GM06990 (cell line): Measurements from ENCODE around the gene OR5A1.

ENCODE experiments used
- DNase-seq: peaks from one replicate; pipeline ENCODE4 v3.0.0-alpha.2; 2011; ENCODE audit not compliant: insufficient read length; ENCODE audit errors: extremely low read depth
- H3K27me3 ChIP-seq: replicated peaks from 2 replicates; pipeline ENCODE4 v1.6.0; 2011; ENCODE audit warnings: low read length; ENCODE audit not compliant: control insufficient read depth, insufficient read depth
- H3K36me3 ChIP-seq: 2 replicates; pipeline ENCODE4 v1.5.1; 2011; ENCODE audit warnings: low read length; ENCODE audit not compliant: control insufficient read depth, insufficient read depth
- H3K4me3 ChIP-seq: replicated peaks from 2 replicates; pipeline ENCODE4 v1.5.1; 2011; ENCODE audit warnings: low read depth, mild to moderate bottlenecking, control low read depth, low read length
- TF ChIP-seq, protein P1 (sequence below): IDR thresholded peaks from 2 replicates; pipeline ENCODE4 v1.5.1; 2011; ENCODE audit warnings: low read length, control low read depth, mild to moderate bottlenecking, inconsistent platforms; ENCODE audit not compliant: insufficient read depth, poor library complexity, severe bottlenecking

The OR5A1 gene

DNA sequence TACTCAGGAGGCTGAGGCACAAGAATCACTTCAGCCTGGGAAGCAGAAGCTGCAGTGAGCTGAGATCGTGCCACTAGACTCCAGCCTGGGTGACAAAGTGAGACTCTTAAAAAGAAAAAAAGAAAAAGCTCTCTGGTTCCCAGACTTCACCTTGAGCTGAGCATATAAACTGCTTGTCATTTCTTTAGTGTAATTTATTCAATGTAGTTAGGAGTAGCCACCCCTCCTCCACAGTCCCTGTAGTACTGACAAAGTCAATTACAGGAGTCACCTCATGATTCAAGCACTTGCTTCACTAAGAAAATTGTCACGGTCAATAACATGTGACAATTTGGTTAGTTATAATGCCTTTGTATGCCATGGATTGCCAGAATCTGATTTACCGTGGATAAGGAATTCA is 44.1 kb downstream of the OR5A1 start:
- H3K36me3 ChIP-seq = no peaks in the 10 kb centered on the region
- no peak overlapping the region for H3K4me3 ChIP-seq
- TF ChIP-seq, protein P1, sequence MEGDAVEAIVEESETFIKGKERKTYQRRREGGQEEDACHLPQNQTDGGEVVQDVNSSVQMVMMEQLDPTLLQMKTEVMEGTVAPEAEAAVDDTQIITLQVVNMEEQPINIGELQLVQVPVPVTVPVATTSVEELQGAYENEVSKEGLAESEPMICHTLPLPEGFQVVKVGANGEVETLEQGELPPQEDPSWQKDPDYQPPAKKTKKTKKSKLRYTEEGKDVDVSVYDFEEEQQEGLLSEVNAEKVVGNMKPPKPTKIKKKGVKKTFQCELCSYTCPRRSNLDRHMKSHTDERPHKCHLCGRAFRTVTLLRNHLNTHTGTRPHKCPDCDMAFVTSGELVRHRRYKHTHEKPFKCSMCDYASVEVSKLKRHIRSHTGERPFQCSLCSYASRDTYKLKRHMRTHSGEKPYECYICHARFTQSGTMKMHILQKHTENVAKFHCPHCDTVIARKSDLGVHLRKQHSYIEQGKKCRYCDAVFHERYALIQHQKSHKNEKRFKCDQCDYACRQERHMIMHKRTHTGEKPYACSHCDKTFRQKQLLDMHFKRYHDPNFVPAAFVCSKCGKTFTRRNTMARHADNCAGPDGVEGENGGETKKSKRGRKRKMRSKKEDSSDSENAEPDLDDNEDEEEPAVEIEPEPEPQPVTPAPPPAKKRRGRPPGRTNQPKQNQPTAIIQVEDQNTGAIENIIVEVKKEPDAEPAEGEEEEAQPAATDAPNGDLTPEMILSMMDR = no peak
- H3K27me3 ChIP-seq = no peaks in the 10 kb centered on the region
- no peak for DNase-seq
